ENCODE results near the gene UBC.

- TF ChIP-seq POLR2AphosphoS5 (IDR thresholded peaks at IDR 0.05; ENCODE audit: borderline replicate concordance, low read depth, low read length), result no peak
- no peak for TF ChIP-seq EZH2 (IDR thresholded peaks at IDR 0.05)
These were observed 43.2 kb downstream of the UBC start for GRCh38 chr12:124871297-124871696.
